ENCODE measurements around the gene PAX7.

GRCh38 chr1:18789246-18789645 is 158.6 kb downstream of the PAX7 start:
- TF ChIP-seq CTCF (IDR thresholded peaks at IDR 0.05; ENCODE audit: low read depth, low read length) (no peak), EZH2phosphoT487 (IDR thresholded peaks at IDR 0.05; ENCODE audit: low read depth) (no peak)
